HUES48 (cell line): ENCODE results near the gene RXRA.

Experiments
- H3K27ac ChIP-seq: one replicate; pipeline ENCODE4 v1.7.0; 2013; ENCODE audit warnings: low read depth, low read length, inconsistent platforms
- H3K27me3 ChIP-seq: 2 replicates; pipeline ENCODE4 v1.6.1; 2013; ENCODE audit warnings: mild to moderate bottlenecking, low read length; ENCODE audit not compliant: control insufficient read depth, insufficient read depth
- H3K36me3 ChIP-seq: 2 replicates; pipeline ENCODE4 v1.6.1; 2013; ENCODE audit warnings: low read length; ENCODE audit not compliant: control insufficient read depth, insufficient read depth
- H3K4me1 ChIP-seq: 2 replicates; pipeline ENCODE4 v1.6.1; 2013; ENCODE audit warnings: mild to moderate bottlenecking, low read length; ENCODE audit not compliant: control insufficient read depth, insufficient read depth
- H3K4me3 ChIP-seq: 2 replicates; pipeline ENCODE4 v1.5.1; 2013; ENCODE audit warnings: mild to moderate bottlenecking, low read depth, low read length
- H3K9ac ChIP-seq: 2 replicates; pipeline ENCODE4 v1.6.1; 2013; ENCODE audit warnings: mild to moderate bottlenecking, low read depth, low read length, moderate library complexity
- H3K9me3 ChIP-seq: 2 replicates; pipeline ENCODE4 v1.6.1; 2013; ENCODE audit warnings: low read length; ENCODE audit not compliant: control insufficient read depth, insufficient read depth

RXRA gene

DNA sequence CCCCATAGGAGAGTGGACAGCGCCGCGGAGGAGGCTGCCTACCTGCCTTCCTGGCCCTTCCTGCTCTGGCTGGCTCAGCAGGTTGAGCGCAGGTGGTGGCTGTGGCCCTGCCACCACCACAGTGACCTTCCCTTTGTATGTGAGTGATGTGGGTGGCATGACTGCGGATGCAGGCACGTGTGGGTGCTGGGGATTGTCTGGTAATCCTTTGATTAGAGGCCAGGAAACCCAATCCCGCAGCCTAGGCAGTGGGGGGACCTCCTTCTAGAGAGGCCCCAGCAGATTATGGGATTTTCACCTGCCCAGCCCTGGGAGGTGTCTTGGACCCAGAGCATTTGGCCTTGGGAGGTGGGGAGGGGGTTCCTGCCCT is 16.5 kb downstream of the RXRA start:
- no peak overlapping the region for H3K27ac ChIP-seq
- H3K36me3 ChIP-seq, result no peaks in the 10 kb centered on the region
- no peak overlapping the region for H3K4me3 ChIP-seq
- no peak overlapping the region for H3K9ac ChIP-seq
- no peaks in the 10 kb centered on the region for H3K27me3 ChIP-seq
- H3K4me1 ChIP-seq, result no peaks in the 10 kb centered on the region
- no peaks in the 10 kb centered on the region for H3K9me3 ChIP-seq

DNA sequence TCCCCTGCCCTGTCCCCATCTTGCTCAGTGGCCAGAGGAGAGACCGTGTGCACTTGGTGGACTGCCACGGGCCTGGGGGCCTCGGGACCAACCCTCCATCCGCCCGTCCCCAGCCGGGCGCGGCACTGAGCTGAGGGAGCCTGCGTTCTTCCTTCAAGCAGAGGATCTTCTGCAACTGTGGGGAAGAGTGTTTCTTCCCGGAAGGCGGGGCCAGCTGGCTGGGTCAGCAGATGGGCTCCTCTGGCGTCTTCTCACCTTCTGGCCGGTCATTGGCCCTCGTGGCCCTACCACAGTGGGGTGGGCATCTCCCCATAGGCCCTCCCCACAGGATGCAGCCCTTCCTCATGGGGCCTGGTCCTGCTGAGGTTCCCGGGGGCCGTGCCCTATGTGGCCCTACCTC is 17.4 kb downstream of the RXRA start:
- Histone ChIP-seq H3K36me3 (no peaks in the 10 kb centered on the region), H3K9ac (no peak overlapping the region), H3K4me1 (no peaks in the 10 kb centered on the region), H3K9me3 (no peaks in the 10 kb centered on the region), H3K27me3 (no peaks in the 10 kb centered on the region), H3K4me3 (no peak overlapping the region), H3K27ac (no peak overlapping the region)

DNA sequence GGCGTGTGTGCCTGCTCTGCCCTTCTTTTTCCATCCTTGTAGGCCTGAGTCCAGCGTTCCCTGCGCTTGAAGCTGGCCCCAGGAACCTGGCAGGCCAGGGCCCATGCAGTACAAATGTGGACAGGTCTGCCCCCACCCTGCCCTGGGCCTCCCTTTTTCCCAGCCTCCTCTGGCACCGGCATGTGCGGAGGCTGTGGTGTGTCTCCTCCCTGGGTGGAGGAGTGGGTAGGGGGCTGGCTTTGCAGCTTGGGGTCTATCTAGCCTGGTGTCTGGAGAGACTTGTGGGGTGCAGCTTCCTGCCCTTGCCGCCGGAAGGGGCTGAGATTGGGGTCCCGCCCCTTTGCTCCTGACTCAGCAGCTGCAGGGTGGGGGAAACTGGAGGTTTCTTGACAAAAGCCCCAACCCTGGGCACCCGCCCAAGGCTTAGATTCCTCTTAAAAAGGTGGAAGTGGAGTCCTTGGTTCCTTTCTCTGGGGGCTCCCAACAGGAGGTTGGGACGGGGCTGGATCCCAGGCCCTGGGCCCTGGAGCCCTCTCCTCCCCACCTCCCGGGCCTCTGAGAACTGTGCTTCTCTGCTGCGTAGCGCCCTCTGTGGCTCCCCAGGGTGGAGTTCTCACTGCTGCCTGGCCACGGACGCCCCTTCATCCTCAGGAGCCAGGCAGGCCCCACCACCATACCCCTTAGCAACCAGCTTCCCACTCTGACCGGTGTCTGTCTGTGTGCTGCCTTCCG is 18.0 kb downstream of the RXRA start:
- H3K27ac ChIP-seq, result no peak overlapping the region
- H3K27me3 ChIP-seq, result no peaks in the 10 kb centered on the region
- H3K36me3 ChIP-seq, result no peaks in the 10 kb centered on the region
- H3K4me3 ChIP-seq, result no peak overlapping the region
- H3K9ac ChIP-seq, result no peak overlapping the region
- no peaks in the 10 kb centered on the region for H3K9me3 ChIP-seq
- H3K4me1 ChIP-seq, result no peaks in the 10 kb centered on the region

DNA sequence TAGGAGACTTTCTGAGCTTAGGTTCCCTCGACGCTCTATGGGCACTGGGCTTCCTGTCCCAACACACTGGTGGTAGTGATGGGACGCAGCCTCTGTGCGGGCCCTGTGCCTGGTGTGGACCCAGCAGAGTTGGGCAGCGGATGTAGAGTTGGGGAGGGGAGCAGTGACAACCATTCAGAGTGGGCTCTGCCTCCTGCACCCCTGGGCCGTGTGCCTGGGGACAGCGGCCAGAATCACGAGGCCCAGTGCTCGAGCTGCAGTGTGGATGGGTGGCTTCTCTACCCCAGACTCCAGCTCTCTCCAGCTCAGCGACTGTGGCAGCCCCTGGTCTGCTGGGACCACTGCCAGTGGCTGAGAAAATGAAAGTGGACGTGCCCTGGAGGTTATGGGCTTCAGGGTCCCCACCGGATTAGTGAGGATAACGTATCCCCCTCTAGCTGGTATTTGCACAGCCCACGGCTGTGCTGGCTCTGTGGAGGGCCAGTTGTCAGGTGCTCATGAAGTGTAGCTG is 18.6 kb downstream of the RXRA start:
- Histone ChIP-seq H3K36me3 (no peaks in the 10 kb centered on the region), H3K27me3 (no peaks in the 10 kb centered on the region), H3K9me3 (no peaks in the 10 kb centered on the region), H3K9ac (no peak overlapping the region), H3K4me1 (no peaks in the 10 kb centered on the region), H3K27ac (no peak overlapping the region), H3K4me3 (no peak overlapping the region)

DNA sequence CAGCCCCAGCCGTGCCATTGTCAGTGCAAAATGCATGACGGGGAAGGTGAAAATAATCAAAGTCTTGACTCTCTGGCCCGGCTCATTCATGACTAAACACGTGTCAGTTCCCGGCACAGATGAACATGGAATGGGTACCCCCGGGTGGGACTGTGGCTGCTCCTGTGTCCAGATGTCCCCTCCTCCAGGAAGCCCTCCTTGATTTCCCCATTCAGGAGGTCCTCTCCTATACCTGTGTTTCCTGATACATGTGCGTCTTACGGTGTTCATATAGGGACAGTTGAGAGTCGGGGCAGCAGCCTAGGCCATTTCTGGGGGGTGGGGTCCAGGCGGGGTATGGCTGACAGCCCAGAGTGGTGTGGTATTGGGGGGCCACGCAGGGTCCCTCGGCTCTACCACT is 19.5 kb downstream of the RXRA start:
- Histone ChIP-seq H3K36me3 (no peaks in the 10 kb centered on the region), H3K4me1 (peaks cover 6% of the 10 kb centered on the region; the same call in 1 of the 2 replicates), H3K9me3 (no peaks in the 10 kb centered on the region), H3K4me3 (no peak overlapping the region), H3K27me3 (no peaks in the 10 kb centered on the region), H3K27ac (no peak overlapping the region), H3K9ac (no peak overlapping the region)

DNA sequence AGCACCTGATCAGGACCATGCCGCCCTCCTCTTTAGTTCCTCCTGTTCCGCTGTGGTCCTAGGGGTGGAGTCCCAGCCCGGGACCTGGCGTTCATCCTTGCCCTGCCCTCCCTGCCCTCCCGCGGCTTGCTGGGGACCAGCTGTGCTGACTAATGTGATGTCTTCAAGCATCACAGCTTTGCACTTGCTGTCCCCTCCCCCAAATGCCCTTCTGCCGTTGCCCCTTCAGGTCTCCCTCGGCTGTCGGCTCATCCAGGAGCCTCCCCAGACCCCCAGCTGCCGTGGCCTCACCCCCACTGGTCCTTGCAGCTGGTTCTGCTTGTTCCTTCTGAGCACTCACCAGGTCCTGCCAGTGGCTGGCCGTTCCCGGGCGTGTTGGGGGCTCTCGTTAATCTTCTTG is 19.9 kb downstream of the RXRA start:
- no peak overlapping the region for H3K4me3 ChIP-seq
- H3K4me1 ChIP-seq, result peaks cover 7% of the 10 kb centered on the region; the same call in 1 of the 2 replicates
- H3K36me3 ChIP-seq, result no peaks in the 10 kb centered on the region
- no peaks in the 10 kb centered on the region for H3K27me3 ChIP-seq
- H3K27ac ChIP-seq, result no peak overlapping the region
- no peak overlapping the region for H3K9ac ChIP-seq
- no peaks in the 10 kb centered on the region for H3K9me3 ChIP-seq

DNA sequence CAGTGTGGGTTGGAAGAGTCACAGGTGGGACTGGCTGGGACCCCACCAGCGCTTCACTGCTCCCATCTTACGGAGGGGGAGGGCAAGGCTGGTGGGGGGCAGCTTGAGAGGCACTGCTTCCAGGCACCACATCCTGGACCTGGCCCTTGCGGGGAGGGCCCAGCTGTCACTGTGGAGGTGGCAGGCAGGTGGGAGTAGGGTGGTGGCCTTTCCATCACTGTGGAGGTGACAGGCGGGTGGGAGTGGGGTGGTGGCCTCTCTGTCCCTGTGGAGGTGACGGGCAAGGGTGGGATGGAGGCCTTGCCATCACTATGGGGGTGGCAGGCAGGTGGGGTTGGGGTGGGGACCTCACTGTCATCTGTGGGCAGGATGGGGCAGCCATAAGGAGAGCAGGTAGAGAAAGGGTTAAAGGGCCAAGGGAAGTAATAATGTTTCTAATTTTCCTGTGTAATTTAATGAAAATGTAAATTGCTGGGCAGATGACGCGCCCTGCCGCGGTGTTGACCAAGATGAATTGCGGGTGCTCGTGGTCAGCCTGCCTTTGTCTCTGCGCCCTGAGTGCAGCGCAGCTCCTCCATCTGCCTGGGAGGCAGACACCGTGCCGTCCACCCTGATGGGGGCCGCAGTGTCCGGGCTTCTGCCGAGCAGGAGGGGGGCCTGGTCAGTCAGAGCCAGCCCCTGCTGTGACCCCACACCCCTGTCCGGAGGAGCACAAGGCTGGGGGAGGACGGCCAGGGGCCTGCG is 20.8 kb downstream of the RXRA start:
- no peaks in the 10 kb centered on the region for H3K36me3 ChIP-seq
- H3K27ac ChIP-seq, result no peak overlapping the region
- no peak overlapping the region for H3K9ac ChIP-seq
- H3K4me3 ChIP-seq, result no peak overlapping the region
- H3K4me1 ChIP-seq, result peaks cover 7% of the 10 kb centered on the region; the same call in 1 of the 2 replicates
- no peaks in the 10 kb centered on the region for H3K9me3 ChIP-seq
- H3K27me3 ChIP-seq, result no peaks in the 10 kb centered on the region

DNA sequence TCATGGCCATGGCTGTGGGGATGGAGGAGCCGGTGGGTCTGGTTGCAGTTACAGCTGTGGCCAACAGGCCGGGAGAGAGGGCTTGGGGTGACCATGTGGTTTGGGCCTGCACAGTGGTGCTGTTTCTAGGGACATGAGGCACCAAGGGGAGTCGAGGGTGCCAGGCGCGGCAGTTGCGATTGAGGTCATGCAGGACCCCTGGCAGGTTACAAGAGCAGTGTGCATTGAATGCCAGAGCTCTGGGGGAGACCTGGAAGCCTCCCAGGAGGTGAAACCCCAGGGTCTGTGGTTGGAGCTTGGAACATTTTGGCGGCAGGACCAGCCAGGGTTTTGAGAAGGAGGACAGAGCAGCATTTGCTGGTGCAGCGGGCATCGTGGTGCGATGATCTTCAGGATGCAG is 21.7 kb downstream of the RXRA start:
- H3K4me1 ChIP-seq, result peaks cover 7% of the 10 kb centered on the region; the same call in 1 of the 2 replicates
- no peaks in the 10 kb centered on the region for H3K27me3 ChIP-seq
- no peak overlapping the region for H3K4me3 ChIP-seq
- no peak overlapping the region for H3K9ac ChIP-seq
- no peak overlapping the region for H3K27ac ChIP-seq
- no peaks in the 10 kb centered on the region for H3K36me3 ChIP-seq
- H3K9me3 ChIP-seq, result no peaks in the 10 kb centered on the region

DNA sequence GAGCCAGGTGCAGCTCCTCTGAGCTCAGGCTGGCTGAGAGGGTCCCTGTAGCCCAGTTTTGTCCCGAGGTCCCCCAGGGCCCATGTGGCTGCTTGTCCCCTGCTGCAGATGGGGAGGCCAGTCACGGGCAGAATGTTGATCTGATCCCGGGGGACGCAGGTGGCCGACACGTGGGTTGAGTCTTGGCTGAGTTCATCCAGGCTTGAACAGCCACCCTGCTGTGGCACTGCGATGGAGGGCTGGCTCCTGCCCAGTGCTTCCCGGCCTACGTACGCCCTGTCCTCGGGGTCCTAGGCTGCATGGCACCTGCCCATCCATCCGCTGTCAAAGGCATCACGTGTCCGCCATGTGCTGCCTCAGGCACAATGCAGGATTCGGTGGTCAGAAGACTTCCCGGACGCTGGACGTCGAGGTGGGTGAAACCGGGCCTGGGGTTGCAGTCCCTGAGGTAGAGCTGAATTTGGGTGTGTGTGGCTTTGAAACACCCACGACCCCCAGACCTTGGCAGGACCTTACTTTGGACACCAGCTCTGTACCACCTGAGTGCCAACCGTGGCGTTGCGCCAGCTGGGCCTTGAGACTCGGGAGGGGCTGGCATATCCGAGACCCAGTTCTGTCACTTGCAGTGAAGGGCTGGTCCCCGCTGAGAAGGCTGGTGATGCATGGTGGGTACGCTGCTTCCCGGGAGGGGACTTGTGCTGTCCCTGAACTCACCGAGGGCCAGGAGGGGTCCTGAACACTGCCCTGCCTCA is 22.3 kb downstream of the RXRA start:
- Histone ChIP-seq H3K27me3 (no peaks in the 10 kb centered on the region), H3K4me1 (peaks cover 7% of the 10 kb centered on the region; the same call in 1 of the 2 replicates), H3K36me3 (no peaks in the 10 kb centered on the region), H3K4me3 (no peak overlapping the region), H3K27ac (no peak overlapping the region), H3K9me3 (no peaks in the 10 kb centered on the region), H3K9ac (no peak overlapping the region)

DNA sequence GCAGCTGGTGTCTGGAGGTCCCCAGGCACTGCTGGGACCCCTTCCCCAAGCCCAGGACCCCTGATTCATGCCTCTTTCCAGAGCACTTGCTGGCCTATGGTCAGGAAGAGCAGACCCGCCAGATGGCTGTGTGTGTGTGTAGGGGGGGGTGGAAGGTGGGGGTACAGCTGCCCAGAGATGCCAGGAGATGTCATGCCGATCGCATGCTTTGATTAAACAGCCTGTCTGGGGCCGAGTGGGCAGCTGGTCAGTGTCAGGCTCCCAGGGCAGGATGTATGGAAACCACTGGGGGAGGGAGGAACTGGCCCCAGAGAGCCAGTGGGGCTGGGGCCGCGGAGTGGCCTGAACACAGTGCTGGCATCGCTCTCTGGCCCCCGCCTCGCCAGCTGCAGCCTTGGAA is 23.7 kb downstream of the RXRA start:
- Histone ChIP-seq H3K27ac (no peak overlapping the region), H3K9me3 (no peaks in the 10 kb centered on the region), H3K27me3 (no peaks in the 10 kb centered on the region), H3K36me3 (no peaks in the 10 kb centered on the region), H3K4me3 (no peak overlapping the region), H3K9ac (no peak overlapping the region), H3K4me1 (peaks cover 7% of the 10 kb centered on the region; the same call in 1 of the 2 replicates)
